ENCODE data around the gene CD8A.
"Not testable (repeated sequence)": the region's sequence is repeated elsewhere in the genome, so short reads cannot be mapped to it uniquely, and the experiment has no call there.

DNA sequence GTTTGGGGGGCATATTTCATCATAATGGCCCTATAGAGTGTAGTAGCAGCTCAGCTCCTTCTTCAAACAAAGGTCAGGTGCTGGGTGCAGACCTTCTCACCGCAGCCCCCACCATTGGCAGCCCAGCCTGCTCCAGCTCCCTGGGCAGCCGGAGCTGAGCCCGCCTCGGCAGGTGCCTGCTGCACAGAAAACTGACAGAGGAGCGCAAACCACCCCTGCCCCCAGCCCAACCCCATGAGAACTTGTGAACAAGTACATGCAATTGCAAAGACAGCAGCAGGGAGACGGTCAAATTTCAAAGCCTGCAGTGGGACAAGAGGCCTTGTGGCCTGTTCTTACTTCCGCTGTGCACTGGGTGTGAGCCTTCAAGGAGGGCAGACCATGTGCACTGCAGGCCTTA lies 48.7 kb upstream of the CD8A start:
- TF ChIP-seq, protein P1, sequence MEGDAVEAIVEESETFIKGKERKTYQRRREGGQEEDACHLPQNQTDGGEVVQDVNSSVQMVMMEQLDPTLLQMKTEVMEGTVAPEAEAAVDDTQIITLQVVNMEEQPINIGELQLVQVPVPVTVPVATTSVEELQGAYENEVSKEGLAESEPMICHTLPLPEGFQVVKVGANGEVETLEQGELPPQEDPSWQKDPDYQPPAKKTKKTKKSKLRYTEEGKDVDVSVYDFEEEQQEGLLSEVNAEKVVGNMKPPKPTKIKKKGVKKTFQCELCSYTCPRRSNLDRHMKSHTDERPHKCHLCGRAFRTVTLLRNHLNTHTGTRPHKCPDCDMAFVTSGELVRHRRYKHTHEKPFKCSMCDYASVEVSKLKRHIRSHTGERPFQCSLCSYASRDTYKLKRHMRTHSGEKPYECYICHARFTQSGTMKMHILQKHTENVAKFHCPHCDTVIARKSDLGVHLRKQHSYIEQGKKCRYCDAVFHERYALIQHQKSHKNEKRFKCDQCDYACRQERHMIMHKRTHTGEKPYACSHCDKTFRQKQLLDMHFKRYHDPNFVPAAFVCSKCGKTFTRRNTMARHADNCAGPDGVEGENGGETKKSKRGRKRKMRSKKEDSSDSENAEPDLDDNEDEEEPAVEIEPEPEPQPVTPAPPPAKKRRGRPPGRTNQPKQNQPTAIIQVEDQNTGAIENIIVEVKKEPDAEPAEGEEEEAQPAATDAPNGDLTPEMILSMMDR (conservative IDR thresholded peaks at IDR 0.05 in 1 of 2, IDR thresholded peaks at IDR 0.05 in 1 of 2; ENCODE audit: extremely low read depth in 1 of 2, insufficient read depth in 1 of 2, low read depth in 1 of 2, low read length in 2 of 2) = not testable (repeated sequence)
- TF ChIP-seq EZH2 (IDR thresholded peaks at IDR 0.05; ENCODE audit: borderline replicate concordance, low read length) = not testable (repeated sequence)
